HEK293T (cell line): ENCODE data around the gene CCDC102A.

Experiments used
- CTCF ChIA-PET: fragments of 350-600 bp; formaldehyde crosslinking; extraction: SDS; loops from one replicate; lab custom pipeline; 2021; ENCODE audit warnings: antibody characterized with exemption, inconsistent platforms; lab: Yijun Ruan, JAX
- POLR2A ChIA-PET: fragments of 350-600 bp; formaldehyde crosslinking; extraction: SDS; loops from one replicate; lab custom pipeline; 2020; ENCODE audit warnings: antibody characterized with exemption, inconsistent platforms; lab: Yijun Ruan, JAX
- DNase-seq: peaks from one replicate; pipeline ENCODE4 v3.0.0; 2012; ENCODE audit warnings: mixed read lengths; ENCODE audit errors: extremely low spot score
- ARNT ChIP-seq: fragments of 450-650 bp; IDR thresholded peaks from 2 replicates; pipeline ENCODE4 v1.6.1; 2017; ENCODE audit warnings: mild to moderate bottlenecking
- BHLHE40 ChIP-seq: fragments of 450-650 bp; IDR thresholded peaks from 2 replicates; pipeline ENCODE4 v1.6.1; 2016; ENCODE audit warnings: mild to moderate bottlenecking, moderate library complexity, borderline replicate concordance
- CTBP1 ChIP-seq: fragments of 450-650 bp; IDR thresholded peaks from 2 replicates; pipeline ENCODE4 v1.6.1; 2016; ENCODE audit warnings: borderline replicate concordance
- ELF4 ChIP-seq: fragments of 450-650 bp; IDR thresholded peaks from 2 replicates; pipeline ENCODE4 v1.6.1; 2017; ENCODE audit warnings: antibody characterized with exemption
- FOXA1 ChIP-seq: fragments of 450-650 bp; IDR thresholded peaks from 2 replicates; pipeline ENCODE4 v1.6.1; 2016; ENCODE audit warnings: mild to moderate bottlenecking
- FOXK2 ChIP-seq: fragments of 450-650 bp; IDR thresholded peaks from 2 replicates; pipeline ENCODE4 v1.6.1; 2016; ENCODE audit warnings: mild to moderate bottlenecking
- FOXM1 ChIP-seq: fragments of 450-650 bp; IDR thresholded peaks from 2 replicates; pipeline ENCODE4 v1.6.1; 2017; ENCODE audit warnings: mild to moderate bottlenecking, borderline replicate concordance
- HDGF ChIP-seq: fragments of 450-650 bp; IDR thresholded peaks from 2 replicates; pipeline ENCODE4 v1.6.1; 2017; ENCODE audit warnings: antibody characterized with exemption, borderline replicate concordance
- L3MBTL2 ChIP-seq: fragments of 450-650 bp; conservative IDR thresholded peaks from 2 replicates; pipeline ENCODE4 v1.6.1; 2016; ENCODE audit warnings: mild to moderate bottlenecking
- LEF1 ChIP-seq: fragments of 450-650 bp; IDR thresholded peaks from 2 replicates; pipeline ENCODE4 v1.6.1; 2017; ENCODE audit warnings: mild to moderate bottlenecking, borderline replicate concordance
- NFRKB ChIP-seq: fragments of 450-650 bp; IDR thresholded peaks from 2 replicates; pipeline ENCODE4 v1.6.1; 2016; ENCODE audit warnings: mild to moderate bottlenecking, moderate library complexity
- PKNOX1 ChIP-seq: fragments of 450-650 bp; IDR thresholded peaks from 2 replicates; pipeline ENCODE4 v1.6.1; 2016
- SP1 ChIP-seq: fragments of 450-650 bp; IDR thresholded peaks from 2 replicates; pipeline ENCODE4 v1.6.1; 2017
- SUZ12 ChIP-seq: fragments of 450-650 bp; IDR thresholded peaks from 2 replicates; pipeline ENCODE4 v1.6.1; 2016; ENCODE audit warnings: mild to moderate bottlenecking
- TARDBP ChIP-seq: fragments of 450-650 bp; IDR thresholded peaks from 2 replicates; pipeline ENCODE4 v1.6.1; 2016
- ZNF384 ChIP-seq: fragments of 450-650 bp; IDR thresholded peaks from 2 replicates; pipeline ENCODE4 v1.6.1; 2016

Gene CCDC102A

DNA sequence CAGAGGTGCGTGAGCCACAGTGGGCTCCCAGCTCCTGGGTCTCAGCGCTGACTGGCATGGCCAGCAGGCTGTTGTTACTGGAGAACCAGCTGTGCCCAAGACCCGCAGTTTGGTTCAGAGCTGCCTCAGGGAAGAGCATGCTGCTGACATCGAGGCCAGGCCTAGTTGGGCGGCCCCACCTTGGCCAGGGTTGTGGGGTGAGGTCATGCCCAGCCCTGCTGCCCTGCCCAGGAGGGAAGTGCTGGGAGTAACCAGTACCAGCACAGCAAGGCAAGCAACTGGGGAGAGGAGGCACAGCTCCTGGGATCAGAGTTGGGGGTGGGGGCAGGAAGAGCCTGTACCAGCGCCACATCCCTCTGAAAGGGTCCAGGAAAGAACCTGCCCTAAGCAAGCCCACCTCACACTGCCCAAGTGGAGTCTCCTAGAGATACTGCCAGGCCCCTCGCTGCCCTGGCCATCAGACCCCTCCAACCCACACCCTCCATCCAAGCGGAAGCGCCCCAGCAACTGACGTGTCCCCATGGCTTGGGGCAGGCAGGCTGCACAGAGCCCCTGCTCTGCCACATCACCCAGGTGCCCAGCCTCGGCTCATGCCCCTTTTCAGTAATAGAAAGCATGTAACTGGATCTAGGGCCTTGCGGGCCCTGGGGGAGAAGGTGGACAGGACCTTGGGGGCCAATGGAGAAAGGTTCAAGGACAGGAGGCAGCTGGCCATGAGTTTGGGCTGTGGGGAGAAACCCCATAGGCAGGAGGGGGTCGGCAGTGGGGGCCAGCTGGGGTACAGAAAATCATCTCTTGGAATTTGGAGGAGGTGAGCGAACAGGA lies 51.1 kb downstream of the CCDC102A start:
- ChIA-PET CTCF (interaction anchor here (1.0 to 1.1 kb wide), 2 partner anchors 23 to 63 kb away, joined by 3 read pairs; partner anchors contain the start of gene POLR2C), POLR2A (interaction anchor here (0.8 to 1.2 kb wide), 5 partner anchors 9 to 64 kb away, joined by 3 to 5 read pairs (median 3); no protein-coding TSS in a partner anchor)
- no peak for TF ChIP-seq BHLHE40
- DNase-seq = no peak

GRCh38 chr16:57484515-57485005 lies 51.8 kb downstream of the CCDC102A start:
- ChIA-PET POLR2A (interaction anchor here (1.0 kb wide), 1 partner anchor 8 kb away, joined by 3 read pairs; no protein-coding TSS in a partner anchor), CTCF (interaction anchor here (1.1 kb wide), 1 partner anchor 62 kb away, joined by 3 read pairs; no protein-coding TSS in a partner anchor)
- DNase-seq = no peak
- TF ChIP-seq ARNT (no peak), FOXA1 (no peak), PKNOX1 (no peak), CTBP1 (no peak), FOXM1 (no peak), FOXK2 (no peak), HDGF (no peak), SP1 (no peak), ZNF384 (no peak), LEF1 (no peak), L3MBTL2 (no peak), NFRKB (no peak), ELF4 (no peak), TARDBP (no peak), SUZ12 (no peak), BHLHE40 (no peak)

DNA sequence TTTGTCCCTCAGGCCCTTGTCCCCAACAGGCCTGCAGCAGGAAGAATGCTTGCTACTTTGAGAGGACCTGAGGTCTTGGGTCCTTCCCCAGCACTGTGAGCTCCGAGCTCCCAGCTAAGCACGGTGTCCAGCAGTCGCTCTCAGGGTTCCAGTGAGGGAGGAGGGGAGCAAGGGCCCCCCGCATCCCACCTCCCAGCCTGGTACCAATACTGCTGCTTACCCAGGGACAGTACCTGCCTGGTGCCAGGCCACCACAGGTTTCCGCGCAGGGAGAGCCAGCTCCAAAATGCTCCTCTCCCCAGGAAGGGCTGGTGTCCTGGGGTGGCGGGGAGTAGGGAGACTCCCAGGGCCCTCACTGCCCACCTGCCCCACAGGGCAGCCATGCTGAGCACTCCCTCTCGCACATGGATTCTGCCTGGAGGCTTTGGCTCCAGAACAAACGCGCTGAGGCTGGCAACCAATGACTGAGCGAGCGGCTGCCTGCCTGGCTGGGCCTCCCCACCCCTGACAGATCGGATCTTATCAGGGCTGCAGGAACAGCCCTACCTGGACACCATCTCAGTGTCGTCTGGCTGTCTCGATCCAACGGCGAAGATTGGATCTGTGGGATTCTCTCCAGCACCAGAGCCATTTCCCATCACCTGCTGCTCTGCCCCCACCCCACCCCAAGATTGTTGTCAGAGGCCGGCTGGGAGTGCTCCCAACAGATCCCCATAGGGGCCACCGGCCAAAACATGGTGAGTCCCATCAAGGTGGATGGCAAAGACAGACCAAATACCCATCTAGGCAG lies 52.5 kb downstream of the CCDC102A start:
- POLR2A ChIA-PET = interaction anchor here (1.6 kb wide), 1 partner anchor 37 kb away, joined by 5 read pairs; the partner anchor contains the start of genes CIAPIN1 and COQ9
- TF ChIP-seq ELF4 = no peak
- TF ChIP-seq ZNF384 = no peak
- TF ChIP-seq TARDBP = no peak
- no peak for TF ChIP-seq SP1
- no peak for TF ChIP-seq FOXA1
- TF ChIP-seq FOXK2 = no peak
- no peak for TF ChIP-seq L3MBTL2
- TF ChIP-seq HDGF = no peak
- no peak for TF ChIP-seq ARNT
- no peak for TF ChIP-seq CTBP1
- TF ChIP-seq NFRKB = no peak
- TF ChIP-seq SUZ12 = no peak
- no peak for TF ChIP-seq BHLHE40
- no peak for TF ChIP-seq LEF1
- no peak for TF ChIP-seq PKNOX1
- TF ChIP-seq FOXM1 = no peak
- CTCF ChIA-PET = interaction anchor here (1.1 kb wide), 1 partner anchor 61 kb away, joined by 3 read pairs; no protein-coding TSS in a partner anchor
- no peak for DNase-seq

DNA sequence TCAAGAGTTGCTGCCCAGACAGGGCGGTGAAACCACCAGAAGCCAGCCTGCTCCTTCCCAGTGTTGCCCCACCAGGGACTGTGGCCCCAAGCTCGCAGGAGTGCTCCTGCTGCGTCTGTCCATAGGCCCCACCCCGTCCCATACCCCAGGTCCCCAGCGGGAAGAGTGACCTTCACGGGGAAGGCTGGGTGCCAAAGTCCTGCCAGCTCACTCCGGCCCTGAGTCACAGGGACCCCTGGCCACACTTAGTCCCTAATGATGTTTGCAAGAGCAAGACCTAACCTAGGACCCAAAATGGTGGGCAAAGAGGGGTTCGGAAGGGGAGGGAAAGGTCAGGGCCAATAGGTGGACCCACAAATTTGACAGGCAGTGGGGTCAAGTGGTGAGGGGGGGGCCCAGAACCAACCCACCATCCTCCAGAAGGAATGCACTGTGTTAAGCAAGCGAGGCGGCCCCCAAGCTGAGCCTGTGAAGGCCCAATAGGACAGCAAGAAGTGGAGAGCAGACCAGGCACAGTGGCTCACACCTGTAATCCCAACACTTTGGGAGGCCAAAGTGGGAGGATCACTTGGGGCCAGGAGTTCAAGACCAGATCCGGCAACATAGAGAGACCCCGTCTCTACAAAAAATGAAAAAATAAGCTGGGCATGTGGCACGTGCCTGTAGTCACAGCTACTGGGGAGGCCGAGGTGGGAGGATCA lies 53.4 kb downstream of the CCDC102A start:
- no peak for DNase-seq
- CTCF ChIA-PET = no interaction called here
- POLR2A ChIA-PET = interaction anchor here (1.6 kb wide), 1 partner anchor 36 kb away, joined by 5 read pairs; the partner anchor contains the start of genes CIAPIN1 and COQ9
- no peak for TF ChIP-seq ARNT
- no peak for TF ChIP-seq TARDBP
- TF ChIP-seq NFRKB = no peak
- no peak for TF ChIP-seq L3MBTL2
- TF ChIP-seq FOXA1 = no peak
- TF ChIP-seq SUZ12 = no peak
- no peak for TF ChIP-seq FOXM1
- no peak for TF ChIP-seq LEF1
- TF ChIP-seq SP1 = no peak
- TF ChIP-seq HDGF = no peak
- no peak for TF ChIP-seq FOXK2
- no peak for TF ChIP-seq CTBP1
- no peak for TF ChIP-seq ELF4
- no peak for TF ChIP-seq ZNF384
- no peak for TF ChIP-seq BHLHE40
- no peak for TF ChIP-seq PKNOX1

- ChIA-PET POLR2A (no interaction called here), CTCF (interaction anchor here (0.8 kb wide), 1 partner anchor 38 kb away, joined by 4 read pairs; no protein-coding TSS in a partner anchor)
- no peak for TF ChIP-seq ZNF384
- TF ChIP-seq CTBP1 = no peak
- no peak for TF ChIP-seq BHLHE40
- no peak for TF ChIP-seq SP1
- no peak for TF ChIP-seq HDGF
- no peak for TF ChIP-seq ELF4
- no peak for TF ChIP-seq PKNOX1
- no peak for TF ChIP-seq L3MBTL2
- no peak for TF ChIP-seq NFRKB
- TF ChIP-seq LEF1 = no peak
- no peak for TF ChIP-seq TARDBP
- no peak for TF ChIP-seq FOXA1
- TF ChIP-seq FOXK2 = no peak
- TF ChIP-seq FOXM1 = no peak
- TF ChIP-seq ARNT = no peak
- TF ChIP-seq SUZ12 = no peak
- DNase-seq = no peak
These were observed 55.0 kb downstream of the CCDC102A start for GRCh38 chr16:57481421-57481820.
